ENCODE results near the gene EP300.
"Not testable (repeated sequence)": the region's sequence is repeated elsewhere in the genome, so short reads cannot be mapped to it uniquely, and the experiment has no call there.

Gene EP300

GRCh38 chr22:41092023-41092817, at the start of gene EP300:
TSS of gene EP300 (plus strand) at chr22:41092592. CDS start at chr22:41093005, 413 bp downstream.
- no peak for DNase-seq

GRCh38 chr22:41043722-41044121, 48.7 kb upstream of the EP300 start:
- no peak for DNase-seq

- DNase-seq: not testable (repeated sequence)
Measured at GRCh38 chr22:41045575-41045974, 46.8 kb upstream of the EP300 start.

- DNase-seq: no peak
Measured at GRCh38 chr22:41047801-41048211, 44.6 kb upstream of the EP300 start.

- DNase-seq: not testable (repeated sequence)
Measured at GRCh38 chr22:41048345-41048744, 44.0 kb upstream of the EP300 start.

GRCh38 chr22:41048791-41049717, 43.3 kb upstream of the EP300 start:
- DNase-seq: no peak

- not testable (repeated sequence) for DNase-seq
Measured at GRCh38 chr22:41049795-41050194, 42.6 kb upstream of the EP300 start.

GRCh38 chr22:41050883-41051282, 41.5 kb upstream of the EP300 start:
- DNase-seq: no peak

- DNase-seq: no peak
Measured at GRCh38 chr22:41052661-41053490, 39.5 kb upstream of the EP300 start.

GRCh38 chr22:41057076-41057475, 35.3 kb upstream of the EP300 start:
- DNase-seq: no peak

- no peak for DNase-seq
Measured at GRCh38 chr22:41062146-41062545, 30.2 kb upstream of the EP300 start.

- DNase-seq: not testable (repeated sequence)
Measured at GRCh38 chr22:41064326-41064725, 28.1 kb upstream of the EP300 start.

GRCh38 chr22:41066341-41066740, 26.1 kb upstream of the EP300 start:
- not testable (repeated sequence) for DNase-seq

GRCh38 chr22:41067968-41068367, 24.4 kb upstream of the EP300 start:
- not testable (repeated sequence) for DNase-seq

- DNase-seq: no peak
Measured at GRCh38 chr22:41070665-41071331, 21.6 kb upstream of the EP300 start.

GRCh38 chr22:41074061-41074460, 18.3 kb upstream of the EP300 start:
- DNase-seq: no peak

- DNase-seq: no peak
Measured at GRCh38 chr22:41074466-41074865, 17.9 kb upstream of the EP300 start.

GRCh38 chr22:41074941-41075710, 17.3 kb upstream of the EP300 start:
- no peak for DNase-seq

GRCh38 chr22:41075946-41076345, 16.4 kb upstream of the EP300 start:
- DNase-seq: no peak

GRCh38 chr22:41076857-41077256, 15.5 kb upstream of the EP300 start:
- no peak for DNase-seq

GRCh38 chr22:41078931-41079330, 13.5 kb upstream of the EP300 start:
- DNase-seq: no peak
